HG03460 (cell line): ENCODE results near the gene MORC3.

Experiments
- ATAC-seq: cut with Tn5 transposase; IDR thresholded peaks from one replicate; pipeline ENCODE4 v1.9.1; 2021; ENCODE audit not compliant: unreplicated experiment

The MORC3 gene

GRCh38 chr21:36422279-36423098 is 102.5 kb downstream of the MORC3 start:
- no peak for ATAC-seq

GRCh38 chr21:36423771-36424433 is 103.9 kb downstream of the MORC3 start:
- no peak for ATAC-seq

GRCh38 chr21:36424592-36424991 is 104.6 kb downstream of the MORC3 start:
- no peak for ATAC-seq

- ATAC-seq: no peak
Measured at GRCh38 chr21:36425286-36425685, 105.3 kb downstream of the MORC3 start.
